Measurements from ENCODE around the gene STIP1.
"Not testable (repeated sequence)": the region's sequence is repeated elsewhere in the genome, so short reads cannot be mapped to it uniquely, and the experiment has no call there.

The STIP1 gene

GRCh38 chr11:64240435-64241240, 54.7 kb downstream of the STIP1 start, which contains the start of gene FKBP2:
FKBP2 (plus strand) TSS chr11:64241095; CDS start chr11:64242388, 1,293 bp downstream.
- DNase-seq: peak; percentile 91

- DNase-seq: no peak
Measured at GRCh38 chr11:64241241-64241490, 55.2 kb downstream of the STIP1 start.

GRCh38 chr11:64241491-64242374, 55.8 kb downstream of the STIP1 start:
- peak; percentile 97 for DNase-seq

- DNase-seq: no peak
Measured at GRCh38 chr11:64243236-64243854, 57.4 kb downstream of the STIP1 start.

- DNase-seq: no peak
Measured at GRCh38 chr11:64244107-64244506, 58.1 kb downstream of the STIP1 start.

- no peak for DNase-seq
Measured at GRCh38 chr11:64244966-64245365, 59.0 kb downstream of the STIP1 start.

GRCh38 chr11:64245401-64245796, 59.4 kb downstream of the STIP1 start:
- DNase-seq: no peak

- no peak for DNase-seq
Measured at GRCh38 chr11:64245797-64246620, 60.0 kb downstream of the STIP1 start.

GRCh38 chr11:64246621-64246870, 60.6 kb downstream of the STIP1 start:
- DNase-seq: not testable (repeated sequence)

GRCh38 chr11:64246871-64247728, 61.1 kb downstream of the STIP1 start, which contains the start of gene PPP1R14B:
PPP1R14B (minus strand) TSS chr11:64246943; CDS start chr11:64246673, 270 bp downstream.
- DNase-seq: peak; percentile 86

GRCh38 chr11:64247729-64248531, 62.0 kb downstream of the STIP1 start:
- DNase-seq: peak; percentile 72

GRCh38 chr11:64248578-64248977, 62.6 kb downstream of the STIP1 start:
- DNase-seq: no peak

GRCh38 chr11:64249038-64249437, 63.1 kb downstream of the STIP1 start:
- no peak for DNase-seq

GRCh38 chr11:64249563-64250414, 63.8 kb downstream of the STIP1 start:
- no peak for DNase-seq

GRCh38 chr11:64250415-64251015, 64.5 kb downstream of the STIP1 start:
- DNase-seq: no peak

GRCh38 chr11:64251016-64251752, 65.2 kb downstream of the STIP1 start, which contains the start of gene PLCB3:
PLCB3 (plus strand) TSS chr11:64251530; CDS start chr11:64251650, 120 bp downstream.
- DNase-seq: no peak

GRCh38 chr11:64251753-64252002, 65.7 kb downstream of the STIP1 start:
- no peak for DNase-seq

- no peak for DNase-seq
Measured at GRCh38 chr11:64252003-64252872, 66.3 kb downstream of the STIP1 start.
